GM23338 (cell line): ENCODE measurements around the gene PGF. TPM values are rescaled to one million over a fixed set of nuclear protein-coding genes. Genes with fewer than 3 reads are reported as not detected.
A peak's percentile ranks its signal among the peaks of the same experiment; 100 is the strongest.

Source experiments
- ATAC-seq: fragments of 200-7000 bp; cut with Tn5 transposase; 3 replicates; pipeline ENCODE4 v1.9.1; 2020
- DNase-seq: peaks from one replicate; pipeline ENCODE4 v3.0.0-alpha.2; 2015; ENCODE audit warnings: low spot score
- H2AFZ ChIP-seq: fragments of 200-600 bp; sonication (generic); 2 replicates; pipeline ENCODE4 v1.8.0; 2016; ENCODE audit warnings: antibody characterized with exemption, mild to moderate bottlenecking, moderate library complexity
- H3F3A ChIP-seq: fragments of 200-600 bp; sonication (generic); replicated peaks from 2 replicates; pipeline ENCODE4 v1.8.0; 2017; ENCODE audit warnings: antibody characterized with exemption, mixed run types, low read depth
- H3K27ac ChIP-seq: fragments of 200-600 bp; sonication (generic); 2 replicates; pipeline ENCODE4 v1.6.1; 2016; ENCODE audit warnings: low read depth
- H3K27me3 ChIP-seq: fragments of 200-600 bp; sonication (generic); 2 replicates; pipeline ENCODE4 v1.8.0; 2016; ENCODE audit warnings: mild to moderate bottlenecking, mixed run types, moderate library complexity; ENCODE audit not compliant: insufficient read depth
- H3K36me3 ChIP-seq: fragments of 200-600 bp; sonication (generic); 2 replicates; pipeline ENCODE4 v1.8.0; 2016; ENCODE audit warnings: mild to moderate bottlenecking; ENCODE audit not compliant: insufficient read depth
- H3K4me1 ChIP-seq: fragments of 200-600 bp; sonication (generic); 2 replicates; pipeline ENCODE4 v1.8.0; 2016; ENCODE audit warnings: mild to moderate bottlenecking, moderate library complexity; ENCODE audit not compliant: insufficient read depth
- H3K4me2 ChIP-seq: fragments of 200-600 bp; sonication (generic); 2 replicates; pipeline ENCODE4 v1.7.1; 2017; ENCODE audit warnings: mixed run types
- H3K4me3 ChIP-seq: fragments of 200-600 bp; sonication (generic); 2 replicates; pipeline ENCODE4 v1.6.1; 2016; ENCODE audit warnings: mixed run types
- H3K79me2 ChIP-seq: fragments of 200-600 bp; sonication (generic); replicated peaks from 2 replicates; pipeline ENCODE4 v1.8.0; 2017; ENCODE audit warnings: mild to moderate bottlenecking; ENCODE audit not compliant: insufficient read depth
- H3K9me2 ChIP-seq: fragments of 200-600 bp; sonication (generic); 2 replicates; pipeline ENCODE4 v1.8.0; 2017; ENCODE audit not compliant: insufficient read depth
- H4K20me1 ChIP-seq: fragments of 200-600 bp; sonication (generic); replicated peaks from 2 replicates; pipeline ENCODE4 v1.8.0; 2017; ENCODE audit warnings: mild to moderate bottlenecking; ENCODE audit not compliant: insufficient read depth
- H3K27ac Mint-ChIP-seq: 2 replicates; pipeline ENCODE4 v1.8.0; 2020; ENCODE audit warnings: inconsistent platforms, mild to moderate bottlenecking, moderate library complexity, mixed read lengths
- H3K27me3 Mint-ChIP-seq: 3 replicates; pipeline ENCODE4 v1.8.0; 2022; ENCODE audit warnings: low read depth, mild to moderate bottlenecking, moderate library complexity, mixed read lengths, inconsistent platforms; ENCODE audit not compliant: insufficient read depth, poor library complexity
- H3K36me3 Mint-ChIP-seq: 3 replicates; pipeline ENCODE4 v1.8.0; 2021; ENCODE audit warnings: low read depth, mild to moderate bottlenecking, inconsistent platforms, moderate library complexity, mixed read lengths
- H3K4me1 Mint-ChIP-seq: 3 replicates; pipeline ENCODE4 v1.8.0; 2020; ENCODE audit warnings: mild to moderate bottlenecking, inconsistent platforms, mixed read lengths
- H3K4me3 Mint-ChIP-seq: 3 replicates; pipeline ENCODE4 v1.8.0; 2021; ENCODE audit warnings: moderate library complexity, mild to moderate bottlenecking, inconsistent platforms, mixed read lengths
- H3K9me3 Mint-ChIP-seq: 3 replicates; pipeline ENCODE4 v1.8.0; 2020; ENCODE audit warnings: moderate library complexity, mild to moderate bottlenecking, inconsistent platforms, mixed read lengths
- CREB1 ChIP-seq: fragments of 250-450 bp; sonication (Bioruptor Pico); IDR thresholded peaks from 2 replicates; pipeline ENCODE4 v1.5.0; 2020; ENCODE audit warnings: low read depth, mild to moderate bottlenecking, moderate library complexity
- EZH2phosphoT487 ChIP-seq: fragments of 200-600 bp; sonication (generic); IDR thresholded peaks from one replicate; pipeline ENCODE4 v1.8.1; 2018; ENCODE audit warnings: antibody characterized with exemption; ENCODE audit not compliant: unreplicated experiment
- JUNB ChIP-seq: IDR thresholded peaks from one replicate; pipeline ENCODE4 v1.6.1; 2016; ENCODE audit warnings: antibody characterized with exemption; ENCODE audit not compliant: unreplicated experiment
- STAT1 ChIP-seq: IDR thresholded peaks from one replicate; pipeline ENCODE4 v1.6.1; 2016; ENCODE audit warnings: antibody characterized with exemption; ENCODE audit not compliant: unreplicated experiment
- ZNF114 ChIP-seq: fragments of 250-450 bp; sonication (Bioruptor Pico); IDR thresholded peaks from 2 replicates; pipeline ENCODE4 v1.5.0; 2020; ENCODE audit warnings: mild to moderate bottlenecking, moderate library complexity
- ZNF331 ChIP-seq: fragments of 250-450 bp; sonication (Bioruptor Pico); IDR thresholded peaks from 2 replicates; pipeline ENCODE4 v1.5.0; 2020; ENCODE audit warnings: low read depth, mild to moderate bottlenecking, moderate library complexity
- polyA plus RNA-seq: library from polyadenylated mRNA; unstranded; fragments of >200 nt; fragmentation: Nextera tagmentation; extraction: Ambion mirVana; gene quantifications from 2 replicates; pipeline ENCODE4 v1.2.1, GENCODE V29; 2016
- total RNA-seq: library from RNA; depleted of rRNA; stranded (reverse); fragments of >200 nt; shearing (Covaris generic); gene quantifications from 2 replicates; pipeline ENCODE4 v1.2.3, GENCODE V29; 2014
- TF ChIP-seq, protein P1 (sequence below): fragments of 250-450 bp; sonication (Bioruptor Pico); IDR thresholded peaks from 2 replicates; pipeline ENCODE4 v1.5.0; 2020; ENCODE audit warnings: mild to moderate bottlenecking, moderate library complexity
- TF ChIP-seq, protein P2 (sequence below), 2 experiments: fragments of 200-600 bp in 1 of 2; sonication (generic) in 1 of 2; conservative IDR thresholded peaks; 2 replicates each; pipeline versions ENCODE4 v1.5.1 to v1.6.1; 2016 to 2017; ENCODE audit warnings: antibody characterized with exemption in 2 of 2, low read depth in 2 of 2, mild to moderate bottlenecking in 2 of 2, moderate library complexity in 1 of 2
- TF ChIP-seq, protein P3 (sequence below): IDR thresholded peaks from one replicate; pipeline ENCODE4 v1.6.1; 2018; ENCODE audit warnings: antibody characterized with exemption; ENCODE audit not compliant: unreplicated experiment

The PGF gene
- total and polyA plus RNA-seq, 2 experiments from 2014 or later: 2.9 to 6.3 TPM

DNA sequence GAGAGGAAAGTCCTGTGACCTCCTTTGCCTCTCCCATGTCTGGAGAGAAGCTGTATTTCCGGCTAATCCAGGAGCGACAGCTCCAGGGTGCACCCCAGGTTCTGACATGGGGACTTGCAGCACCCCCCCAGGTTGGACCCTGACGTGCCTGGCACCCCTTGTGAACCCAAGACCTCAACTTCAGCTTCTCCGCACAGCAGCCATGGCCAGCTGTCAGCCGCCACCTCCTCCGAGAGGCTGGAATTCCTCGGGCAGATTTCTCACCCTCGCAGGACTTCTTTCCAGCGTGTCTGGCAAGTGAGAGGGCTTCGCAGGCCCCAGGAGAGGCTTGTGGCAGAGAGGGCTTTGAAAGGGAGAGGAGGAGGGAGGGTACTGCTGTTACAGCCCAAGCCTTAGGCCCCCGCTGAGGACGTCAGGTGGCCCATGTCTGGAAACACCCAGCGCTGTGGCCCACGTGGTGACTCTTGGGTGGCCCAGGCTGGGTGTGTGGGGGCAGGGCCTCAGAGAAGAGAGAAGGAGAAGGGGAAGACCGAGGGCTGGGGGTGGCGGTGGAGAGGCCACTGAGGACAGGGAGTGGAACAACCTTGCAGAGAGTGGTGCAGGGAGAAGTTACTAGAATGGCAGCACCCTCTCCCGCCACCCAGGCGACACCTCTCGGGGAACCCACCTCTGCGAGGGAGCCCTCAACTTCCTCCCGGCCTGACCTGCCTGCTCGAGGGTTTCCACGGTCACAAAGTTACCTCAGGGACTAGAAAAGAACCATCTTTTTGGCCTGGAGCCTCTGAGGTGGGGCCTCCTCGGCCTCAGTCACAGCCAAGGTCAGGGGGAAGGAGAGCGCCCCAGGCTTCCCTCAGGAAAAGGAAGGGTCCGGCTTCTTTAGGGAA is 20.7 kb downstream of the PGF start (continued):
- TF ChIP-seq, protein P1, sequence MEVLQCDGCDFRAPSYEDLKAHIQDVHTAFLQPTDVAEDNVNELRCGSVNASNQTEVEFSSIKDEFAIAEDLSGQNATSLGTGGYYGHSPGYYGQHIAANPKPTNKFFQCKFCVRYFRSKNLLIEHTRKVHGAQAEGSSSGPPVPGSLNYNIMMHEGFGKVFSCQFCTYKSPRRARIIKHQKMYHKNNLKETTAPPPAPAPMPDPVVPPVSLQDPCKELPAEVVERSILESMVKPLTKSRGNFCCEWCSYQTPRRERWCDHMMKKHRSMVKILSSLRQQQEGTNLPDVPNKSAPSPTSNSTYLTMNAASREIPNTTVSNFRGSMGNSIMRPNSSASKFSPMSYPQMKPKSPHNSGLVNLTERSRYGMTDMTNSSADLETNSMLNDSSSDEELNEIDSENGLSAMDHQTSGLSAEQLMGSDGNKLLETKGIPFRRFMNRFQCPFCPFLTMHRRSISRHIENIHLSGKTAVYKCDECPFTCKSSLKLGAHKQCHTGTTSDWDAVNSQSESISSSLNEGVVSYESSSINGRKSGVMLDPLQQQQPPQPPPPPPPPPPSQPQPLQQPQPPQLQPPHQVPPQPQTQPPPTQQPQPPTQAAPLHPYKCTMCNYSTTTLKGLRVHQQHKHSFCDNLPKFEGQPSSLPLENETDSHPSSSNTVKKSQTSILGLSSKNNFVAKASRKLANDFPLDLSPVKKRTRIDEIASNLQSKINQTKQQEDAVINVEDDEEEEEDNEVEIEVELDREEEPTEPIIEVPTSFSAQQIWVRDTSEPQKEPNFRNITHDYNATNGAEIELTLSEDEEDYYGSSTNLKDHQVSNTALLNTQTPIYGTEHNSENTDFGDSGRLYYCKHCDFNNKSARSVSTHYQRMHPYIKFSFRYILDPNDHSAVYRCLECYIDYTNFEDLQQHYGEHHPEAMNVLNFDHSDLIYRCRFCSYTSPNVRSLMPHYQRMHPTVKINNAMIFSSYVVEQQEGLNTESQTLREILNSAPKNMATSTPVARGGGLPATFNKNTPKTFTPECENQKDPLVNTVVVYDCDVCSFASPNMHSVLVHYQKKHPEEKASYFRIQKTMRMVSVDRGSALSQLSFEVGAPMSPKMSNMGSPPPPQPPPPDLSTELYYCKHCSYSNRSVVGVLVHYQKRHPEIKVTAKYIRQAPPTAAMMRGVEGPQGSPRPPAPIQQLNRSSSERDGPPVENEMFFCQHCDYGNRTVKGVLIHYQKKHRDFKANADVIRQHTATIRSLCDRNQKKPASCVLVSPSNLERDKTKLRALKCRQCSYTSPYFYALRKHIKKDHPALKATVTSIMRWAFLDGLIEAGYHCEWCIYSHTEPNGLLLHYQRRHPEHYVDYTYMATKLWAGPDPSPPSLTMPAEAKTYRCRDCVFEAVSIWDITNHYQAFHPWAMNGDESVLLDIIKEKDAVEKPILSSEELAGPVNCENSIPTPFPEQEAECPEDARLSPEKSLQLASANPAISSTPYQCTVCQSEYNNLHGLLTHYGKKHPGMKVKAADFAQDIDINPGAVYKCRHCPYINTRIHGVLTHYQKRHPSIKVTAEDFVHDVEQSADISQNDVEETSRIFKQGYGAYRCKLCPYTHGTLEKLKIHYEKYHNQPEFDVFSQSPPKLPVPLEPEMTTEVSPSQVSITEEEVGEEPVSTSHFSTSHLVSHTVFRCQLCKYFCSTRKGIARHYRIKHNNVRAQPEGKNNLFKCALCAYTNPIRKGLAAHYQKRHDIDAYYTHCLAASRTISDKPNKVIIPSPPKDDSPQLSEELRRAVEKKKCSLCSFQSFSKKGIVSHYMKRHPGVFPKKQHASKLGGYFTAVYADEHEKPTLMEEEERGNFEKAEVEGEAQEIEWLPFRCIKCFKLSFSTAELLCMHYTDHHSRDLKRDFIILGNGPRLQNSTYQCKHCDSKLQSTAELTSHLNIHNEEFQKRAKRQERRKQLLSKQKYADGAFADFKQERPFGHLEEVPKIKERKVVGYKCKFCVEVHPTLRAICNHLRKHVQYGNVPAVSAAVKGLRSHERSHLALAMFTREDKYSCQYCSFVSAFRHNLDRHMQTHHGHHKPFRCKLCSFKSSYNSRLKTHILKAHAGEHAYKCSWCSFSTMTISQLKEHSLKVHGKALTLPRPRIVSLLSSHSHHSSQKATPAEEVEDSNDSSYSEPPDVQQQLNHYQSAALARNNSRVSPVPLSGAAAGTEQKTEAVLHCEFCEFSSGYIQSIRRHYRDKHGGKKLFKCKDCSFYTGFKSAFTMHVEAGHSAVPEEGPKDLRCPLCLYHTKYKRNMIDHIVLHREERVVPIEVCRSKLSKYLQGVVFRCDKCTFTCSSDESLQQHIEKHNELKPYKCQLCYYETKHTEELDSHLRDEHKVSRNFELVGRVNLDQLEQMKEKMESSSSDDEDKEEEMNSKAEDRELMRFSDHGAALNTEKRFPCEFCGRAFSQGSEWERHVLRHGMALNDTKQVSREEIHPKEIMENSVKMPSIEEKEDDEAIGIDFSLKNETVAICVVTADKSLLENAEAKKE (CRISPR knock-in tag): no peak
- TF ChIP-seq, protein P2, sequence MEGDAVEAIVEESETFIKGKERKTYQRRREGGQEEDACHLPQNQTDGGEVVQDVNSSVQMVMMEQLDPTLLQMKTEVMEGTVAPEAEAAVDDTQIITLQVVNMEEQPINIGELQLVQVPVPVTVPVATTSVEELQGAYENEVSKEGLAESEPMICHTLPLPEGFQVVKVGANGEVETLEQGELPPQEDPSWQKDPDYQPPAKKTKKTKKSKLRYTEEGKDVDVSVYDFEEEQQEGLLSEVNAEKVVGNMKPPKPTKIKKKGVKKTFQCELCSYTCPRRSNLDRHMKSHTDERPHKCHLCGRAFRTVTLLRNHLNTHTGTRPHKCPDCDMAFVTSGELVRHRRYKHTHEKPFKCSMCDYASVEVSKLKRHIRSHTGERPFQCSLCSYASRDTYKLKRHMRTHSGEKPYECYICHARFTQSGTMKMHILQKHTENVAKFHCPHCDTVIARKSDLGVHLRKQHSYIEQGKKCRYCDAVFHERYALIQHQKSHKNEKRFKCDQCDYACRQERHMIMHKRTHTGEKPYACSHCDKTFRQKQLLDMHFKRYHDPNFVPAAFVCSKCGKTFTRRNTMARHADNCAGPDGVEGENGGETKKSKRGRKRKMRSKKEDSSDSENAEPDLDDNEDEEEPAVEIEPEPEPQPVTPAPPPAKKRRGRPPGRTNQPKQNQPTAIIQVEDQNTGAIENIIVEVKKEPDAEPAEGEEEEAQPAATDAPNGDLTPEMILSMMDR (conservative IDR thresholded peaks at IDR 0.05; ENCODE audit: low read depth in 2 of 2): no peak

DNA sequence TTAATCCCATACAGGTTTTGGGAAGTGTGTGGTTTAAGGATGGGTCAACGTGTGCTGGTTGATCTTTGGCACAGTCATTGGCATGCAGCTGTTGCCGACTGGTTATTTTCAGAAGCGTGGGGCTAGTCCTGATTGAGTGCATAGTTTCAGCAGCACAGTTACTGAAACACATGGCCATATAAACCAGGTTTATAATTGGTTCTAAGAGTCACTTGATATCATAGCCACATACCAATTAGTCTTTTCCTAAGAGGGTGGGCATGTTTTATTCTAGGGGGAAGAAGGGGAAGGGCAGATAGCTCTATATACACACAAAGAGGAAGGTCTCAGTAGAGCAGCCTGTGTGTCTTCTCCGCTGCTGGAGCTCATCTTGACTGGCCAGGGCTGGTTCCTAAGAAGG is 21.4 kb downstream of the PGF start:
- Histone ChIP-seq H3K79me2 (no peaks in the 10 kb centered on the region), H3K9me2 (no peaks in the 10 kb centered on the region), H4K20me1 (no peaks in the 10 kb centered on the region), H2AFZ (peak overlapping the region; percentile 95), H3K4me2 (no peak overlapping the region), H3F3A (no peaks in the 10 kb centered on the region), H3K27me3 (no peaks in the 10 kb centered on the region), H3K4me1 (no peaks in the 10 kb centered on the region), H3K27ac (no peak overlapping the region), H3K36me3 (no peaks in the 10 kb centered on the region), H3K4me3 (no peak overlapping the region)
- H3K9me3 Mint-ChIP-seq: no peaks in the 10 kb centered on the region
- no peaks in the 10 kb centered on the region; the same call in 2 of the 3 replicates for H3K4me1 Mint-ChIP-seq
- H3K36me3 Mint-ChIP-seq: no peaks in the 10 kb centered on the region
- H3K27ac Mint-ChIP-seq: no peak overlapping the region
- DNase-seq (no peak), ATAC-seq (no peak; the same call in 2 of the 3 replicates)
- peaks cover 3% of the 10 kb centered on the region for H3K27me3 Mint-ChIP-seq
- H3K4me3 Mint-ChIP-seq: no peak overlapping the region
- TF ChIP-seq ZNF331 (CRISPR knock-in tag) (no peak), JUNB (no peak), EZH2phosphoT487 (no peak), ZNF114 (no peak), STAT1 (no peak), CREB1 (no peak)
- TF ChIP-seq, protein P3, sequence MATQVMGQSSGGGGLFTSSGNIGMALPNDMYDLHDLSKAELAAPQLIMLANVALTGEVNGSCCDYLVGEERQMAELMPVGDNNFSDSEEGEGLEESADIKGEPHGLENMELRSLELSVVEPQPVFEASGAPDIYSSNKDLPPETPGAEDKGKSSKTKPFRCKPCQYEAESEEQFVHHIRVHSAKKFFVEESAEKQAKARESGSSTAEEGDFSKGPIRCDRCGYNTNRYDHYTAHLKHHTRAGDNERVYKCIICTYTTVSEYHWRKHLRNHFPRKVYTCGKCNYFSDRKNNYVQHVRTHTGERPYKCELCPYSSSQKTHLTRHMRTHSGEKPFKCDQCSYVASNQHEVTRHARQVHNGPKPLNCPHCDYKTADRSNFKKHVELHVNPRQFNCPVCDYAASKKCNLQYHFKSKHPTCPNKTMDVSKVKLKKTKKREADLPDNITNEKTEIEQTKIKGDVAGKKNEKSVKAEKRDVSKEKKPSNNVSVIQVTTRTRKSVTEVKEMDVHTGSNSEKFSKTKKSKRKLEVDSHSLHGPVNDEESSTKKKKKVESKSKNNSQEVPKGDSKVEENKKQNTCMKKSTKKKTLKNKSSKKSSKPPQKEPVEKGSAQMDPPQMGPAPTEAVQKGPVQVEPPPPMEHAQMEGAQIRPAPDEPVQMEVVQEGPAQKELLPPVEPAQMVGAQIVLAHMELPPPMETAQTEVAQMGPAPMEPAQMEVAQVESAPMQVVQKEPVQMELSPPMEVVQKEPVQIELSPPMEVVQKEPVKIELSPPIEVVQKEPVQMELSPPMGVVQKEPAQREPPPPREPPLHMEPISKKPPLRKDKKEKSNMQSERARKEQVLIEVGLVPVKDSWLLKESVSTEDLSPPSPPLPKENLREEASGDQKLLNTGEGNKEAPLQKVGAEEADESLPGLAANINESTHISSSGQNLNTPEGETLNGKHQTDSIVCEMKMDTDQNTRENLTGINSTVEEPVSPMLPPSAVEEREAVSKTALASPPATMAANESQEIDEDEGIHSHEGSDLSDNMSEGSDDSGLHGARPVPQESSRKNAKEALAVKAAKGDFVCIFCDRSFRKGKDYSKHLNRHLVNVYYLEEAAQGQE: no peak
- TF ChIP-seq, protein P2 (conservative IDR thresholded peaks at IDR 0.05; ENCODE audit: low read depth in 2 of 2): no peak
